ENCODE data around the gene RAB11FIP4.

The RAB11FIP4 gene

DNA sequence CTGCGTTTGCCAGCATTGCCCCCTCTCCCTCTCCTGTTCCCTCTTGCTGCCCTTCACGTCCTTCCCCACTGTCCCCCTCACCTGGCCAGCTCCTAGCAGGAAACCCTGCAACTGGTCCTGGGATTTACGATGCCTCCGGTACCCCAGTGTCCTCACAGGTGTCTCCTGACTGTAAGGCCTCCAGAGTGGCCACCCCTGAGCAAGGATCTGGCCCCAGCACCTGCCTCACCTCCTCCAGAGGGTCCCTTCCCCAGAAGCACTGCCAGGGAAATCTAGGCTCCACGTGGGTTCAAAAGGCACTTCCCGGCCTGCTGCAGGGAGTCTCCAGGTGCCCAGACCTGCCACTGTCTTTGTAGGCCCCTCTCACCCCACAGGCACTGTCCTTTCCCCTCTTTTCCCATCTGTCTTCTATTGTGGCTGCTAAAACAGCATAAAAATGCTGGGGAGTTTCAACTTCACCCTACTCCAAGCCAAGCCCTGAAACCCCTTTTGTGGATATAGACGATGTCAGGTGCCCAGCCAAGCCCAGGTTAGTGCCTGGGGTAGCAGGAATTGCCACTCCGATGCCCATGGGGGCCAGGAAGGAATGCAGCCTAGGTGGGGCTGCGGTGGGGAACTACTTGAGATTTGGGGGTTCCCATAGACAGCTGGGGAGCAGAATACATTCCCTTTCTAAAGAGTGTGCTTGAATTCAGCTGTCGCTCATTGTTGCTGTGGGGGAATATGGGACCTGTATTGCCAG is 25.7 kb downstream of the RAB11FIP4 start:
- TF ChIP-seq CTCF (IDR thresholded peaks at IDR 0.05; ENCODE audit: low read depth, low read length): no peak
- DNase-seq (ENCODE audit: extremely low read depth, low read depth): no peak

DNA sequence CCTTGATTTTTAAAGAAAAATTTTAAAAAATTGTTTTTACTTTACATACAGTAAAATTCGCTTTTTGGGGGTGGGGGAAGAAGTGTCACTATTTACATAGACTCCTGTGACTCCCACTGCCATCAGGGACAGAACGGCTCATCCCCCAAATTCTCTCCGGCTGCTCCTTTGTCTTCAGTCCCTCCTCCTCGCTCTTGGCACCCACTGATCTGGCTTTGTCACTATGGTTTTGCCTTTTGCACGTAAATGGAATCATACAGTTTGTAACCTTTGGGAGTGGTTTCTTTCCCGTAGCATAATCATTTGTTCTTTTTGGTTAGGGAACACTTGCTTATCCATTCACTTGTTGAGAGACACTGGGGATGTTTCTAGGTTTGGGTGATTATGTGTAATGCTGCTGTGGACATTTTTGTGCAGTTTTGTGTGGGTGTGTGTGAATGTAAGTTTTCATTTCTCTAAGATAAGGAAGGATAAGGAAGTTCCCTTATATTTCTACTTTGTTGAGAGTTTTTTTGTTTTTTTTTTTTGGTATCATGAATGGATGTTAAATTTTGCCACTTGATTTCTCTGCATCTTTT is 27.4 kb downstream of the RAB11FIP4 start:
- DNase-seq (ENCODE audit: extremely low read depth, low read depth): no peak
- TF ChIP-seq CTCF (IDR thresholded peaks at IDR 0.05; ENCODE audit: low read depth, low read length): no peak

GRCh38 chr17:31422443-31422842 is 31.0 kb downstream of the RAB11FIP4 start:
- DNase-seq (ENCODE audit: extremely low read depth, low read depth): no peak
- no peak for TF ChIP-seq CTCF (IDR thresholded peaks at IDR 0.05; ENCODE audit: low read depth, low read length)

DNA sequence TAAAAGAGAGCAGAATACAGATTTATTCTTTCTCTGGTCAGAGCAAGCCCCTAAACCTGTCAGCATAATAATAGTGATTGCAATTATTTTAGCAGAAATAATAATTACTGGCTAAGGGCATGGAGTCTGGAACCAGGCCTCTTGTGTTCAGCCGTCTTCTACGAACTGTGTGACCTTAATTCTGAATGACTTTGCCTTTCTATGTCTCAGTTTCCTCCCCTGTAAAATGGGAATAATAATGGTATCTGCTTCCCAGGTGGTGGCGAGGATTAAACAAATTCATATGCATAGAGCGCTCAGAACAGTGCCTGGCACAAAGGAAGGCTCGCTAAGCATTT is 33.4 kb downstream of the RAB11FIP4 start:
- no peak for TF ChIP-seq CTCF (IDR thresholded peaks at IDR 0.05; ENCODE audit: low read depth, low read length)
- DNase-seq (ENCODE audit: extremely low read depth, low read depth): no peak

DNA sequence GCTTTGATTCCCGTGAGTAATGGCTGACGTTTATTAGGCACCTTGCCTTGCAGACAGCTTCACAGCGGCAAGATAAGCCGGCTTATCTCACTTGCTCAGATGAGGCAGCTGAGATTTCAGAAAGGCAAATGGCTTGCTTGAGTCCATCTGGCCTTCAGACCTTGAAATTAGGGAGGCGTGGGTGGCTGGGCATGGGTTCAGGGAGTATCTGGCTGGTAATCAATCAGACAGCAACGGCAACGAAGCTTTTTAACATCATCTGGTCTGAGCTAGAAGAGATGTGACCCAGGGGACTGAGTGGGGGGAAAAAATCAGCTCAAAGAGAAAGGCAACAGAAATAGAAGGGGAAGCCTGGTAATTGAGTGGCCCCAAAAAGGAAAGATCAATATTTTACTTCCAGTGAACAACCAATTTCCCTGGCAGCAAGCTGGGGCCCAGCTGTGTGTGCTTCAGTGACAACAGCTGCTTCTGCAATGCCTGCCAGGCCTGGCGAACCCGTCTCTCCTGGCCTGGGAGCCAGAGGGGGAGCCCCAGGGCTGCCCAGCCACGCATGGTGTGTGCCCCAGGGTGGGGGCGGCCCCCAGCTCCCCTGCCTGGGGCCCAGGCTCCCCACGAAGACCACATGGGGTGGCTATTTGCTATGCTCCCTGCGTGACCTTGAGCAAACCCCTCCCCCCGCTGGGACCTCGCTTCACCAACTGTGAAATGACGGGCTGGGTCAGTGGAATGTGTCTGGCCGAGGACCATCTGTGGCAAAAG is 34.0 kb downstream of the RAB11FIP4 start:
- DNase-seq (ENCODE audit: extremely low read depth, low read depth): no peak
- no peak for TF ChIP-seq CTCF (IDR thresholded peaks at IDR 0.05; ENCODE audit: low read depth, low read length)

GRCh38 chr17:31427684-31428083 is 36.2 kb downstream of the RAB11FIP4 start:
- TF ChIP-seq CTCF (IDR thresholded peaks at IDR 0.05; ENCODE audit: low read depth, low read length): no peak
- no peak for DNase-seq (ENCODE audit: extremely low read depth, low read depth)

GRCh38 chr17:31428111-31428510 is 36.6 kb downstream of the RAB11FIP4 start:
- DNase-seq (ENCODE audit: extremely low read depth, low read depth): no peak
- no peak for TF ChIP-seq CTCF (IDR thresholded peaks at IDR 0.05; ENCODE audit: low read depth, low read length)
